NCI-H82 treated with DMSO at 0.1 percent for 48 hours (cell line): Measurements from ENCODE around the gene RAB38.
A peak's percentile ranks its signal among the peaks of the same experiment; 100 is the strongest.

Experiments used
- DNase-seq: peaks from one replicate; lab custom pipeline; 2025; ENCODE audit not compliant: unreplicated experiment; lab: John Stamatoyannopoulos, UW

RAB38 gene

DNA sequence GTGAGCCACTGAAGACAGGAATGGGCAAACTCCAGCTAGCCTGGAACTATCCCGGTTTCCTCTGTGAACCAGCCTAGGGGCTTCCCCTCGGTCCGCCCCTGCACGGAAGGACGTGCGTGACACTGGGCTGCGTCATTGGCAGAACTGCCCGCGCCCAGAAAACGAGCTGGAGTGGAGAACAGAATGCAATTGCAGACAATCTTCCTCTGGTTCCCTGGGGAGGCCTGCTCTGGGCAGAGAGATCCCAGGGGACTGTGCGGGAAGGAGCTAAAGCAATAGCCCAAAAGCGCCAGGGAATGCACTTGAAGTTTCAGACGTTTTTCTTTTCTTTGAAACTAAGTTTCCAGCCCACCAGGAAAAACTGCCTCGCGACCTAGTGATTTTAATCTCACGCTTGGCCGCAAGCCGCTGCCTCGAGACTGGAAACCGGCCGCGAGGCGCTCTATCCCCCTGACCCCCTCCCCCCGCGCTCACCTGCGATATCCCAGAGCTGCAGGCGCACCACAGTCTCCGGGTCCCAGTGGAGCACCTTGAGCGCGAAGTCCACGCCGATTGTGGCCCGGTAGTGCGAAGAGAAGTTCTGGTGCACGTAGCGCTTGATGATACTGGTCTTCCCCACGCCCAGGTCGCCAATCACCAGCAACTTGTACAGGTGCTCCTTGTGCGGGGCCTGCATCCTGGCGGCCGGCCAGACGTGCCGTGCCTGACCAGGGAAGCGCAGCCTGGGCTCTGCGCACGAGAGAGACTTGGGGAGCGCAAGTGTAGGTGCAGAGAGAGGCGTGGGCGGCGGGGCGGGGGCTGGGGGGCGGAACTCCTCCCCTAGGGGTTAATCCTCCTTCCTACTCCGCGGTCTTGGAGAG is at the start of gene RAB38:
Gene RAB38 (minus strand): TSS at position 735 of the 860 bp plus-strand sequence. CDS start 59 bp downstream, at position 676.
- DNase-seq = peak; percentile 4

DNA sequence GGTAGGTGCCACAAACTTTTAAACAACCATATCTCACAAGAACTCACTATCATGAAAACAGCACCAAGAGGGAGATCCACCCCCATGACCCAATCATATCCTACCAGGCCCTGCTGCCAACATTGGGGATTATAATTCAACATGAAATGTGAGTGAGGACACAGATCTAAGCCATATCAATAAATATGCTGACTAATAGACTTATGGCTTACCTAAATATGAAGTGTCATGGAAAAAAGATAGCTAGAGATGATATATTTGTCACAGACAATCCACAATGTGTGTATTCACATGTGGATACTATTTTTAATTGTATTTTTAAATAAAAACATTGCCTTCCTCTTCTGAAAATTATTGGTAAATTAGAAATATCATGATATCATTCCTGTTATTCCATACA is 38.2 kb upstream of the RAB38 start:
- DNase-seq = no peak

DNA sequence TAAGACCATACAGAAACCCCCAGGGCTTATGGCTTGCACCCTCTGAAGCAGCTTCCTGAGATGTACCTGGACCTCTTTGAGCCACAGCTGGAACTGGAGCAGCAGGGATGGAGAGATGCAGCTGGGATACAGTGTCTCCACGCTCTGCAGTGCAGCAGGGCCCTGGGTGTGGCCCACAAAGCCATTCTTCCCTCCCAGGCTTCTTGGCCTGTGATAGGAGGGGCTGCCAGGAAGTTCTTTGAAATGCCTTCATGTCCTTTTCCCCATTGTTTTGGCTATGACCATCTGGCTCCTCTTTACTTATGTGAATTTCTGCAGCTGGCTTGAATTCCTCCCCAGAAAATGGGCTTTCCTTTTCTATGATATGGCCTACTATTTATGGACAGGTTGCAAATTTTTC is 37.1 kb upstream of the RAB38 start:
- no peak for DNase-seq

DNA sequence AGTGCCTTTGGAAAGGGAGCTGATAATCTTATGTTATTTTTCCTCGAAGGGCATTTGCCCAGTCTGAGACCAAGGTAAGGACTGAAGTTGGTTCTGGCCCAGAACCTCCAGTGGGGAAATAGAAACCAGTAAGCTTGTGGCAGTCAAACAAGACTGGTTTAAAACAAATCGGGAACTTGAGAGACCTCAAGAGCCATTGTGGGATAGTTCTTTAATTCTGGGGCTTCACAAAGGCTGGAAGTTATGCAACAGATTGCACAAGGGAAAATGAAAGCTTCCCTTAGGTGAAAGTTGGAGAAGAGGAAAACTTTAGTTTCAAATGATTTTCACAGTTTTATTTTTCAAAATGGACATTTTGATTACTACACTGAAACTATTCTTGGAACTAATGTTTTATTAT is 33.5 kb upstream of the RAB38 start:
- DNase-seq = no peak

DNA sequence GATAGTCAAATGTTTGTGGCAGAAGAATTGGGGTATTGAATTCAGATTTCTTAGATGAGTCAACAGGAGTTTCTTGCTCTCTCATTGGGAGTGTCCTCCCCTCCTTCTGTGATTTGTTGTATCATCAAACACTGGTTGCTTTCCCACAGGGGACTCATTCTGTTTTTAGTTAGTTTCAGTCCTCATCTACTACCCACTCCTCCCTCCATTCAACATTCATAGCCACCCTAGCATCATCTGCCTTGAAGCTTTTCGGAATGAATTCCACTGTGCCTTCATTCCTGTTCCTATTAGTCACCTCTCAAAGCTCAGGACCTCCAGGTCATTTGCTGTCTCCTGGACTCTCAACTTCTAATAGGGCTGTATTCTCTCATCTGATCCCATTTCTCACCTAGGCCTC is 31.5 kb upstream of the RAB38 start:
- no peak for DNase-seq

DNA sequence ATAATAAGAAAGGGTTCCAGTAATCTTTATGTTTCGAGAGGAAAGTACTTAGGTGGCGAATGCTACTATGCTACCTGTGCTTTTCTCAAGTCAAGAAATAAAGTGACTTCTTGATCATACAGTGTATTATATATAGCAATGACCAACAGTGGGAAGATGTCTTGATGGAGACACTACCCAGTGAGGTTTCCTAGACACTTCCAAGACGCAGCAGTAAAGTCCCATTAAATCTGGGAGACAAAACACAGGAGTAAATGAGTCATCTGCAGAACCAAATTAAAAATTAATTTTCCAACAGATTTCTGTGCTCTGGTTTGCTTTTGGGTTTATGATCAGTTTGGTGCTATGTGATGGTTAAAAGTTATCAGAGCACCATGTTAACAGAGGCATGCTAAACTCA is 29.1 kb upstream of the RAB38 start:
- DNase-seq = no peak

DNA sequence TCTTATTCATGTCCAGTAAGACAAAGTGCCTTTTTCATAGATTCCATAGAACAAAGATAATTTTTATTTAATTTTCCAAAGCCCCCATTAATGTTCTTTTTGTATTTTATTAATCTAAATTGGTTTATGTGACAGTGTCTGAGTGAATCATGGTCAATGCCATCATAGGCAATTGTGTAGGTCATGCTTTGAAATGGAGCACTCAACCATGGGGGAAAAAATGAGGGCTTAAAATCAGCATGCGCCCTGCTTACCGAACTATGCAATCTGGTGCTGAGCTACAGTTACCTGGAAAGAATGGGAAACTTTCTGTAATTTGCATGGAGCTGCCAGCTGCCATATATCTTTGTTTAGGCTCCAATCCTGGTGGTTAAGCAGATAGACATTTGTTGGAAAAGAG is 28.4 kb upstream of the RAB38 start:
- DNase-seq = no peak

DNA sequence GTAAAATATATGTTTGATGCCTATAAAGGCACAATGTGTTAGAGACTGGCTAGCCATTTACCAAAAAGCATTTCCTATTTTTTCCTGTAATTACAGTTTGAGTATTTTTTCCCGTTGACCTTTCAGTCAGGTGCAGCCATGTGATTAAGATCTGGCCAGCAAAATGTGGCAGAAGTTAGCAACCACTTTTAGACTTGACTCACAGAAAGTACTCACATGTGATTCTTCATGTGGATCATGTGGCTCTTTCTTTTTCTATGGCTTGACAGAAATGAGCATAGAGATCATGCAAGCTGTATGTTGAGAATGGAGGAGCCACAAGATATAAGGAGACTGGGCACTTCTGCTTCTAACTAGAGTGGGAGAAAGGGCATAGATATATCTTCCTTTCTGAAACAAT is 27.3 kb upstream of the RAB38 start:
- no peak for DNase-seq

DNA sequence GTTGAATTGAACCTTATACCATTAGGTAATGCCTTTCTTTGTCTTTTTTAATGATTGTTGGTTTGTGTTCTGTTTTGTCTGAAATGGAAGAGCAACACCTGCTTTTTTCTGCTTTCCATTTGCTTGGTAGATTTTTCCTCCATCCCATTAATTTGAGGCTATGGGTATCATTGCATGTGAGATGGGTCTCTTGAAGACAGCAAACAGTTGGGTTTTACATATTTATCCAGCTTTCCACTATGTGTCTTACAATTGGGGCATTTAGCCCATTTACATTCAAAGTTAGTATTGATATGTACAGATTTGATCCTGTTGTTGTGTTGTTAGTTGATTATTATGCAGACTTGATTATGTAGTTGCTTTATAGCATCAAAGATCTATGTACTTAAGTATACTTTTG is 21.1 kb upstream of the RAB38 start:
- DNase-seq = no peak

DNA sequence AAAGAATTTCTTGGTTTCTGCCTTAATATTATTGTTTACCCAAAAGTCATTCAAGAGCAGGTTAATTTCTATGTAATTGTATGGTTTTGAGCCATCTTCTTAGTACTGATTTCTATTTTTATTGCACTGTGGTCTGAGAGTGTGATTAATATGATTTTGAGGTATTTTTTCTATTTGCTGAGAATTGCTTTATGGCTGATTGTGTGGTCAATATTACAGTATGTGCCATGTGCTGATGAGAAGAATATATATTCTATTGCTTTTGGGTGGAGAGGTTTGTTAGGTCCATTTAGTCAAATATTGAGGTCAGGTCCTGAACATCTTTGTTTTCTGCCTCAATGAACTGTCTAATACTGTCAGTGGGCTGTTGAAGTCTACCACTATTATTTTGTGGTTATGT is 20.7 kb upstream of the RAB38 start:
- no peak for DNase-seq

DNA sequence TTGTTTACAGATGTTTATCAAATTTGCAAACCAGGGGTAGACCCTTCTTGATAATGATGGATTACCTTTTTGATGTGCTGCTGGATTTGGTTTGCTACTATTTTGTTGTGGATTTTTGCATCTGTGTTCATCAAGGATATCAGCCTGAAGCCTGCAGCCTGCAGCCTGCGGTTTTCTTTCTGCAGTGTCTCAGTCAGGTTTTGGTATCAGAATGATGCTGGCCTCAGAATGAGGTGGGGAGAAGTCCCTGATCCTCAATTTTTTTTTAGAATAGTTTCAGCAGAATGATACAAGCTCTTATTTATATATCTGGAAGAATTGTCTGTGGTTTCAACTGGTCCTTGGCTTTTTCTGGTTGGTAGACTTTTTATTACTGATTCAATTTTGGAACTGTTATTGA is 19.7 kb upstream of the RAB38 start:
- no peak for DNase-seq

DNA sequence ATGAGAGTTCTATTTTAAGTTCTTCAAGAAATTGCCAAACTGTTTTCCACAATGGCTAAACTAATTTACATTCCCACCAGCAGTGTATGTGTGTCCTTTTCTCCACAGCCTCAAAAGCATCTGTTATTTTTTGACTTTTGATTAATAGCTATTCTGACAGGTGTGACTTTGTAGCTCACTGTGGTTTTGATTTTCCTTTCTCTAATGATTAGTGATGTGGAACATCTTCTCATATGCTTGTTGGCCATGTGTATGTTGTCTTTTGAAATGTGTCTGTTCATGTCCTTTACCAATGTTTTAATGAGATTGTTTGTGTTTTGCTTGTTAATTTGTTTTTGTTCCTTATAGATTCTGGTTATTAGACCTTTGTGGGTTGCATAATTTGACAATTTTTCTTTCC is 18.0 kb upstream of the RAB38 start:
- DNase-seq = no peak

DNA sequence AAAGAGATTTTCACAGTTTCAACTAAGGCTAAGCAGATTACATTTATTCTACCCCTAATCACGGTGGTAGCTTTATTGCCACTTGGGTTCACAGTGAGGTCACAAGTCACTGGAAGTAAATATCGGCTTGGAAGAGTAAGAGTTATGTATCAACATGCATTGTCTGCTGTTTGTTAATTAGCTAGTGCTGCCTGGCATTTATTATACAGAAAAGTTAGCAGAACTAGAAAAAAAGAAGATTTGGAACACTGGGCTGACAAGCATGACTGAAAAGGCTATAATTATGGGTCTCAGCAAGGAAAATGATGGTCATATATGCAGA is 13.7 kb upstream of the RAB38 start:
- no peak for DNase-seq

DNA sequence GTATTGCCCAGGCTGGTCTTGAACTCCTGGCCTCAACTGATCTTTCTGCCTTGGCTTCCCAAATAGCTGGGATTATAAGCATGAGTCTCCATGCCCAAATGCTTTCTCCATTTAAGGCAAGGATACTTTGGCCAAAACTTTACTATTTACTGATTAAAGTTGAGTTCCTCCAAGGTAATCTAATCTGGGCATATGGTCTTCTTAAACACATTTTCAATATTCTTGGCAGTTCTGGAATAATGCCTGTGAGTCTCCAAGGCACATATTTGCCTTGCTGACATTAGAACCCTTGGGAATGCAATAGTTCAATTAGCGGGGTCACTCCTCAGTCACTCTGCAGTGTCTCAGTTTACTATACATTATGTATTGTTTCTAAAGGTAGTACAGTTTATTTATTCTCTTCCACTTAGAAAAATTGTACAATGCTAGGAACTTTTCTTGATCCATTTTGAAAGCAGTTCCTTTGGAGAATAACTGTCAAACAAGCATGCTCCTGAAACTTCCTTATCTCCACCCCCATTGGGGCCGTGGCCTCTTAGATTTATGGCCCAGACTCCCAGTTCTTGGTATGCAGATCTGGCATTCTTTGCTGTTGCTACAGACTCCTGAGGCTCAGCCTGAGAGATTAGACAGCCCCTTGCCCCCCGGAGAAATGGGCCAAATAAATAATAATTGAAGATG is 13.1 kb upstream of the RAB38 start:
- DNase-seq = no peak

DNA sequence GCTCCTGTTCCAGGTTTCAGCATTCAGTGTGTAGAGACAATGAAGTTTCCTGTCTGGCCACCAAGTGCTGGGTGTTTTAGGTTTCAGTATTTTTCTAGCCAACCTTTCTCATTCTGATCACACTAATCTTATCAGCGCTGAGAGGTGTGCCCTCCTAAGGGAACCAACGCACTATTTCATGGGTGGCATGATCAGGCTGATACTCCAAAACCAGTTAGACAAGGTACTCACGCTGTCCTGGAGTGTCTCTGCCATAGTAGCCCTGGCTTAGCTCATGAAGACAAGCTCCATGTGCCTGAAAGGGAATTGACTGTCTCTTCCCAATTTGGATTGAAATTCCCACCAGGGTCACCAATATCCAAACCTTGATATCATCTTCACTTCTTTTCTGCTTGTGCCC is 8.0 kb upstream of the RAB38 start:
- no peak for DNase-seq

DNA sequence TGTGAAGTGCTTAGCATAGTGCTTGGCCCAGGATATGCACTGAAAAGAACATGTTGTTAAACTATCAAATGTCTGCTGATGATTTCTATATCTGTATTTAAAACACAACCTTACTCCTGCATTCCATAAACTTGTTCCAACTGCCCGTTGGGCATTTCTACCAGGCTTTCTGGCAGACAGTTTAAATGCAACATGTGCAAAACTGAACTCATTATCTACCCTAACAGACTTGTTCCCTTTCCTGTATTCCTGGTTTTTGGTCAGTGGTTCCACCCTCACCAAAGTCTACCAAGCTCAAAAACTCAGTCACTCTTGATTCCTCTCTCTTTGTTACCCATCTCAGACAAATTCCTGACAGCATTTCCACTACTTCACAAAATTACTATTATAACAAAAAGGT is 6.5 kb upstream of the RAB38 start:
- DNase-seq = no peak

DNA sequence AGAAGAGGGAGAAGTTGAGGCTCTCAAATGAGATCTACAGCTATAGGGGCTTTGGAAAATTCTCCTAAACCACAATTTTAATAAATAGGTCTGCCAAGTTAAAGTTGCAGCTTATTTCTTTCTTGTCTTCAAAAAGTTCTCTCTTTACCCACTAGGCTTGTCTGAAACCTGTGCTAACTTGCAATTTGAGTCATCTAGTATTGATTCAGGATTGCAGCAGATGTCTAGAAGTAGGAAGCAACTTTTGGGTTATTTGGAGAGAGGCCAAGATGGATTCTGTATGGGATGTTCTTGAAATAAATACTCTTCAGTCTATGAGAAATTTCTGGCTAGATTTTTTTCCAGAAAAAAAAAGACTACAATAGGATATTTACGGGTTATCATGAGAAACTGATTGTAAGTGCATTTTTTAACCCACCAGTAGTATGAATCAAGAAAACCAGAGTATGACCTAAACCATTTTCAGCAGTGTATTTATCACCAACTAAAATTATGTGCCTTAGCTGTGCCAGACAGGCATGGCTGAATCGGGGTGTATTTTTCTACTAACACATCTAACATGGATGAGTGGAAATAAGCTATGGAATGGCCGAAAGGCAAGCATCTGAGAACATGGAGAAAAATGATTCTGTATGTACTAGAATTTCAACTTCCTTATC is 4.9 kb upstream of the RAB38 start:
- no peak for DNase-seq

DNA sequence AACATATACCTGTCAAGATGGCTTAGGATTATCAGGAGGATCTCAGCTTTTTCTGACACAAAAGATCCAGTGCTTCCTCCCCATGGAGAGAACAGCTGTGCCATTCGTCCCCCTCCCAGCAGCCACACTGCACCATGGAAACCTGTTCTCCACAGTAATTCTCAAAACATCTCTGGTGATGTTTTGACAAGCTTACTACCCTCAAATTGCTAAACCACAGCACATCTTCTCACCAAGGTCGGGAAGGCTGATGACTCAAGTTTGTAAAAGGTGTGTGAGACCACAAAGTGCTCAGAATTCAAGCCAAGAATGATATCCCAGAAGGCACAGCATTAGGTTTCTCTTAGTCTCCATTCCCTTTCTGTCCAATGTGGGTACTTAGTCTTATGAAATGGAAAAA is 3.9 kb upstream of the RAB38 start:
- no peak for DNase-seq

DNA sequence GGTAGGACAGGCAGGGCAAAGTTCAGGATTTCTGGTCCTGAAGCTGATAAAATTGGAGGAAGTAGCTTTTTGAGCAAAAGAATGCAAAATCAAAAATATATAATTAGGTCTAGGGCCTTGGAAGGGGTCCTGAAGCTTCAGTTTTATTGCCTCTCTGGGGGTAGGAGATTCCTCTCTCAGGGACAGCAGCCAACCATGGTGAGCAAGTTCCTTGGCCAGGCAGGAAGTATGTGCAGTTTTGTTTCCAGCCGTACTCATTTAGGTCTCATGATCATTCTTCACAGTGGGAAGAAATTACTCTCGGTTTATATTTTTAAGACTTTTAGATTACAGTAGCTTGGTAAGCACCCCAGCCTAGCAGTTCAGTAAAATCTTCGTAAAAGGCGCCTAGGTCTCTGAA is 2.9 kb upstream of the RAB38 start:
- no peak for DNase-seq

DNA sequence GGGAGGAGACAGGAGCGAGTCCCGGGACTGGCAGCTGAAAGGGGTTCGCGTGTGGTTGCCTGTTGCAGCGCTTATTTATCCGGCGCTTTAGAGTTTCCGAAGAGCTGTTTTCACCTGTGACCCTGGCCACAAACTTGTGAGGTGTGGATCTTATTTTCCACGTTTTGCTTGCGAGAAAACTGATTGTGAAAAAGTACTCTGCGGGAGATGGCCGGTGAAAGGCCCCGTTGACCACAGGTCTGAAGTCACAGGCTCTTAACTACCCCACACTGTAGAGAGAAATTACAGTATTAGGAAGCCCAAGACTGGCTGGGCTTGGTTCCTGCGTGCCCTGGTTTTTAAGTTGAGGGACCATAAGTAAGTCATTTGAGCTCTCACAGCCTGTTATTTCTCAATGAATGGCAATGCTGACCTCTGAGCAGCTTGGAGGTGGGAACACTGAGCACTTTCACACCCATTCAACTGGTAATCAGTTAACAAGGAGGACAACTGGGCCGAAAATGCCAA is 379 bp upstream of the RAB38 start:
- DNase-seq = no peak

DNA sequence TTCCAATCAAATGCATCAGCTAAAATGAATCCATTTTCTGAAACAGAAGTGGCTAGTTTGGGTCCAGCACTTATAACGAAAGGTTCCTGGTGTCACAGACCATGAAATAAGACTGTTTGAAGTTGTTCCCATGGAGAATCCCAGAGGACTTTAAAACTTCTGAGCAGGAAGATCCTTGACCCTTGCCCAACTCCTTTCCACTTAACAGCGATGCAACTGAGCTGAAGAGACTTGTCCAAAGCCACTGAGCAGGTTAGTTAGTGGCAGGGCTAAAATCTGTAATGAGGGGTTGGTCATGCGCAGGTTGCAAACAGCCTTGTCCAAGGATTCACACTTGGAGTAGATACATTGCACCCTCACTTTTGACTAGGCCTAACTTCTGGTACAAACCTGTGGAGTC is 1.3 kb downstream of the RAB38 start:
- no peak for DNase-seq

DNA sequence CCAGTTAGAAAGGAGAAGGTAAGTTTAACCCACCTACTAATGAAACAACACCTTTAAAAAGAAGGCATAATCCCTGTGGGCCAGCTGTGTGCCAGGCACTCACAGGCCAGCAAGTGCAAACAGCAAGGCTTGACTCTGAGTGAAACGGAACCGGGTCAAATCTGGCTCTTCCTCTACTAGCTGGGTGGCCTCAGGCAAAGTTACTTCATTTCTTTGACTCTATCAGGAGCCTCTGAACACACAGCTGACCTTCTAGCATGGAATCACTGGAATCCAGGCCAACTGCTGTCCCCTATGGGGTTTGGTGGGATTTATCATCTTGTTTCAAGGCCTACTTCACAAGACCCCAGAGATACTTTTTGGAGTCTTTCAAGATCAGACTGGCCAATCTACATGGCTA is 3.3 kb downstream of the RAB38 start:
- no peak for DNase-seq
